GM19467 (cell line): ENCODE data around the gene PPP1R14D.

Source experiments
- ATAC-seq: cut with Tn5 transposase; IDR thresholded peaks from one replicate; pipeline ENCODE4 v1.9.1; 2021; ENCODE audit warnings: mild to moderate bottlenecking, moderate library complexity; ENCODE audit not compliant: unreplicated experiment

PPP1R14D gene

DNA sequence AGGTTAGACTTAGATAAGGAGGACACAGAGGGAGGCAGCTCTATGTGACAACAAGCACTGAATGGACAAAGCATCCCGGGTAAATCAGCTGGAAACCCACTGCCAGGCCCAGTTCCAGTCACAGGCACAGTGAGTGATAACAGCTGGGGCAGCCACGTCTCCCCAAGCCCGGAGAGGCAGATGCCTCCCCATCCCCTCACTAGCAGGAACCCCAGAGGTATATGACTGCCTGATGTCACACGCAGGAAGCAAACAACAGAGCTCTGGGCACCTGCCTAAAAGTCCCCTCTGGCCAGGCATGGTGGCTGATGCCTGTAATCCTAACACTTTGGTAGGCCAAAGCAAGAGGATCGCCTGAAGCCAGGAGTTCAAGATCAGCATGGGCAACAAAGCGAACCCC is 40.5 kb downstream of the PPP1R14D start:
- ATAC-seq: no peak

DNA sequence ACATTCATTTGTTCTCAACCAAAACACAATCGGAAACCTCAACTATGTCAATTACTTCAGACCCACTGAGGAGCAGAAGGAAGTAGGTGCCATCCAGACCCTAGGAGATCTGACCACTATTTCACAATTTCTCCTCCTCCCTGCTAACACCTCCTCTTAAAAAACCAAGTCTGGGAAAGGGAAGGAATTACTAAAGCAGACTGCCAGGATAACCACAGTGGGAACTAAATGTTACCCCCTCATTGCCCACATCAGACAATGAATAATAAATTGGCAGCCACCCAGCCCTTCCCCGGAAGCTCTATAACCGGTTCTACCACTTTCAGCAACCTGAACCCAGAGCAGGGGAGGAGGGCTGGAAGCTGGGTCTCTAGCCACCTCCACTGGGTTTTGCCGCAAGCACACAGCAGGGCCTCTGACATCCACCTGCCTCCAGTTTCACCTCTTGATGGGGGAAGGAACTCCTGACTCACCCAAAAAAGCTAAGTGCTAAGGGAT is 41.1 kb downstream of the PPP1R14D start:
- no peak for ATAC-seq

DNA sequence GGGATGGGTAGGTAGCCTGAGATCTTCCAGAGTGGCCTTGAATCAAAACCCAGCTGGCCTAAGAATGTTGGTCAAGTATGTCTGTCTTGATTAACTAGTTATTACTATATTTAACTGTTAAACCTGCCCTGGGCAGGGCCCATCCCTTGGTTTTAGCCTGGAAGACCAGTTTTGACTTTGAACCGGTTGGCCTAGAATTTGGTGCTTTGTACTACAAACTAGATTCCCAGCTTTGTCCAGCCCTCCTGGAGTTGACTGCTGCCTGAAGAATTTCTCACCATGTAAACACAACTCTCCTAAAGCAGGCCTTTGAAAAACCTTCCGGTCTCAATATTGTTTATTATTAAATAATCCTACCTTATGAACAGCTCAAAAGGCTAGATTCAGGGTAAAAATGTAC is 42.7 kb downstream of the PPP1R14D start:
- no peak for ATAC-seq

DNA sequence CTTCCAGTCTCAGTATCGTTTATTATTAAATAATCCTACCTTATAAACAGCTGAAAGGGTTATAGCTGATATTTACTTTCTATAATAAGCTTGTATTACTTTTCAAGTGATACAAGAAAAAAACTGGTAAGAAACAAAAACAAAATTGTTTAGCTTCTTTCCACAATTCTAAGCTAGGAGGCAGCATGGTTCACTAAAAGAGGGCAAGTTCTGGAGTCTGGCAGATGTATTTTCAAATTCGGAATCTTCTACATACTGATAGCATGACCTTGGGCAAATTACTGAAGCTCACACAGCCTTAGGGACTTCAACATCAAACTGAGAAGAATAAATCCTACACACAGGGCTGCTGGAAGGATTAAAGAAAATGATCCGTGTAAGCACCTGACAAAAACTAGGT is 43.3 kb downstream of the PPP1R14D start:
- no peak for ATAC-seq

DNA sequence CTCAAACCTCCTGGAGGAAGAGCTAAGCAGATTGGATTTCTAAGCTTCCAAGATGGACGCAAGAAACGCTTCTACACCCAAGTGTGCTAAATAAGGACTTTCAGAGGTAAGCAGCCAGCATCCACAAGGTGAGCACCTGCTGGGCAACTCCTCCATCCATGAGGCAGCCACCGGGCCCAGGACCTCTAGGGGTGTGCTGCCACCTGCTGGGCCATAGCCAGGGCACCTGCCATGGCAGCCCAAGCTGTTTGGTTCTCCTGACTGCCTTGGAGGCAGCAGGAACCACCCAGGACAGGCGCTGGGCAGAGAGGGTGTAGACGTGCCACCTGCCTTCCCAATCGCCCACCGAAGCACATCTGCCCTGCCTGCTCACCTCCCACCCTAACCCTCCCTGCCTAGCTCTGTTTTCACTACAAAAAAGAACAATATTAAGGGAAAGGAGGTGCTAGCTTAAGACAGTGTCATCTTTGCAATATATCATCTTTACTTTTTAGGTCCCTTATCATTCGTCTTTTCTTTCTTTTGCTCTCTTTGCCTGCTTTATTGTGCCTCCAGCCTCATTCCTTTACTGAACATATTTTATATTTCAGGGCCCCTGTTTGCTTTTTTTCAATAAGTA is 45.8 kb downstream of the PPP1R14D start:
- peak; percentile 81 for ATAC-seq

DNA sequence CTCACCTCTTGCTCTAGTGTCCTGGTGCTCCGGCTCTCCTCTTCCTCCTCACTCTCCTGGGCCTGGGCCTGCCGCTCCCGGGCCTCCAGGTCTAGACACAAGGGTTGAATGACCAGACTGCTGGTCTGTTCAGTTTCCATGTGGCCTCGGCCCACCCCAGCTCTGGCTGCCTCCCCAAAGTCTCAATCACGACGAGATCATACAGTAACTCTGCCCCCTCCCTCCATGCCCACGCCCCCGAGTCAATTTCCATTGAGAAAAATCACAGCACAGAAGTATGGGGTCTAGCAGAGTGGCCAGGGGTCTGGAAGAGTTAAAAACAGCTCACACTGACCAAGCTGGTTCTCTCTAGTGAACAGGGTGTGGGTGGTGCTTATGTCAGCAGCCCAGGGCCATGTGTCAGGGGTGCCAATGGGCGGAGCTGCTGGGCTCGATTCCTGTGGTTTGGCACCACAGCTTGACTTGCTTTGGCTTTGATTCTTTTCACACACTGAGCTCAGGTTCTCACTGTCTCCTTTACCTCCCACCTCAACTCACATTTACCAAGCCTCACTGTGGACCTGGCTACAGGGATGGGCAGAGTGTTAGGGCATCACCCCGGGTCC is 51.9 kb downstream of the PPP1R14D start:
- no peak for ATAC-seq

DNA sequence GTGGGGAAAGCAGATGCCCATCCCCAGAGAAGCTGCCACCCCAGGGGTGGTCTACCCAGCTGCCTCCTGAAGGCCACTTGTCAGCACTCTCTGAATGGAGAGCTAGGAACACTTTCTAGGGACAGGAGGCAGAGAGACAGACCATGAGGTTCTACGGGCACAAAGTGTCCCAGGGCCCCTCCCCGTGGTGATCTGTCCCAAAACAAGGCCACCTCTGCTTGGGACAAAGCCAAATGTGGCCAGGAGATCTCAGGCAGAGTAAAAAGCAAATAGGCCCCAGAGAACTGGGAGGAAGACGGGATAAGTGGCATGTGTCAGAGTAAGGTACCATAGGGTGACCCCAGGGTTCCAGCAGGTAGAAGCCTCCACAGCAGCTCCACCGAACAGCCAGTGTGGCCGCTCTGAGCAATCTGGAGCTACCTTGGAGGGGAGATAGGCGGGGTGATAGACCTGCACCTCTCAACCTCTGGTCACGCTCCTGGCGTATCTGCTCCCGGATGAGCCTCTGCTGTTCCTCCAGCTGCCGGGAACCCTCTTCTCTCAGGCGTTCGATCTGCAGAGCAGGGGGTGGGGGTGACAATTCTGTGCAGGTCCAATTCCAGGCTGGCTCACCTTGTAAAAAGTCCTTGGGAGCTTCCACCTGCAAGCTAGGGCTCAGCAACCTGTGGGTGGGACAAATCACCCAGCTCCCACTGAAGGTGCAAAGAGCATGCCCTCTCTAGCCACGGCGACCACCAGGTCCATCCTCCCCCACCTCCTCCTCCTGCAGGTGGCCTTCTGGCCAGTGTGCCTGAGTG is 52.6 kb downstream of the PPP1R14D start:
- ATAC-seq: no peak

DNA sequence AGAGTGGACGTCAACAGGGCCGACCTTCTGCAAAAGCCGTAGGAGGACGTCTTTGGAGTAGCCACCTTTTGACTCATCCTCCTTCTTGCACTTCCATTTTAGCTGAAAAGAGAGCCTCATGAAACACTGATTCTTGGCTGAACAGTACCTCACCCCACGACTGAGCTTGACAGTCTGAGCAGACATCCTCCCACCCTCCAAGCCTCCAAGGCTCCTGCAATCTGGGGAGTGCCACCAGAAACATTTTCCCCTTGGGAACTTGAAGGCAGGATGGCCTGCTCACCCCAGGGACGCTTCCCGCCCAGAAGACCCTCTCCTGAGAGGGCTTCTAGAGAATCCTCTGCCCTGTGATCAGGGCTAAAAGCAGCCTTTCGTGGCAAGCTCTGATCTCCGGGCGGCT is 53.5 kb downstream of the PPP1R14D start:
- ATAC-seq: no peak

DNA sequence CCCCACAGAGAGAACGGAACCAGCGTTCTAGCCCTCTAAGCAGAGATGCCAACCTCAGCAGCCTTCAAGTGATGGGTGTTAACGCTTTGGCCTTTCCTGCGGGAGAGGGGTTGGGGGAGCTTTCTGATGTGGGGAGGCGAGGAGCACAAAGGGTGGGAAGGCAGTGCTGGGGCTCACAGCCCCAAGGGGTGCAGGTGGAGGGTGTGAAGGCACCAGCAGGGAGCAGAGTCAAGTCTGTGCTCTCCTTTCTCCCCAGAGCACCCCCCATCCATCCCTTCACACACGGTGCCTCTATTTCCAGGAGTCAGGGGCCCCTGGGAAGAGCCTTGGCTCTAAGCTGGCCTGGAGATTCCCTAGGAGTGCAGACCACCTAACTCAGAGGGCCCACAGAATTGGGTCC is 54.6 kb downstream of the PPP1R14D start:
- ATAC-seq: no peak

DNA sequence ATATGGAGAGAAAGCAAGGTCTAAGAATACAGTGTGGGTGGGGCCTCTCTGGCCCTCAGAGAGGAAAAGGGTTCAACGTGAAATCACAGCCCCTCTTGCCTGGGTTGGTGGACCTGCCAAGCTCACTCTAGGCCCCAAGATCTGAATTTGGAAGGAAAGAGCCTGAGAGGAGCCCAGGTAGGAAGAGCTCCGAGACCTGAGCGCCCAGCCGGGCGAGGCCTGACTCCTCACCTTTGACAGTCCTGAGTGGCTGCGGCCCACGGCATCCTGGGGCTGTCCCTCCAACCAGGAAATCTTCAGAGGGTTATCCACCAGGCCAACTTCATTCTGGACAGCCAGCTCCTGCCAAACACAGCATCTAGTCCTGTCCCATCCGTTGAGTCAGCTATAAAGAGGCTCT is 55.0 kb downstream of the PPP1R14D start:
- ATAC-seq: no peak

DNA sequence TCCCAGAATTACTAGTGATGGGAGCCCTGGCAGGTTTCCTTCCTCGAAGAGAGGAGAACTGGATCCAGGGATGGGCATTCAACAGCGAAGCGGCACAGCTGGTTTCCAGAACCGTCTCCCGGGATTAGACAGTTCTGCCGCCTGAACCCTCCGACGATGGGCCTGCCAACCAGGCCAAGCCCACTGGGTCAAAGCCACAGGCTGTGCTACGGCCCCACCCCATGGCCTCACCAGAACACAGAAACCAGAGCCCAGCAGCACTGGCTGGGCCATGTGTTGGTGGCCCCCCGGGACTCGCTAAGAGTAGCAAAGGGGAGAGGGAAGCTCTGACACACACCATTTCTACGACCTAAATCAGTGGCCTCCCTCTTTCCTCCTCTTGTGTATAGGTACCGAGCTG is 56.5 kb downstream of the PPP1R14D start:
- no peak for ATAC-seq

DNA sequence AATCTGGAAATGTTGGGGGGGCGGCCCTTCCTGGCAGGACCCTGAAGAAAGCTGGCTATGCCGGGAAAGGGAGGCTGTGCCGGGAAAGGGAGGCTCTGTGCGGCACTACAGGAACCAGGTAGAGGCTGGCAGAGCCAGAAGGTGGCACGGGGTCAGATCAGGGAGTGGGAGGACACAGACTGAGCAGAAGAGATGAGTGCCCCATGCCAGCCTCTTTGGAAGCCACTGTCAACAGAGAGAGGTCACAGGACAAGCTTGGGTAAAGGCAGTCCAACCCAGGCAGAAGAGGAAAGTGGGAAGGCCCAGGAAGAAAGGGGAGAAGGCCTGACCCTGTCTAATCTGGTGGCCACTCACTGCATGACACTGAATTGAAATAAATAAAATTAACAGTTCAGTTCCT is 57.3 kb downstream of the PPP1R14D start:
- no peak for ATAC-seq

DNA sequence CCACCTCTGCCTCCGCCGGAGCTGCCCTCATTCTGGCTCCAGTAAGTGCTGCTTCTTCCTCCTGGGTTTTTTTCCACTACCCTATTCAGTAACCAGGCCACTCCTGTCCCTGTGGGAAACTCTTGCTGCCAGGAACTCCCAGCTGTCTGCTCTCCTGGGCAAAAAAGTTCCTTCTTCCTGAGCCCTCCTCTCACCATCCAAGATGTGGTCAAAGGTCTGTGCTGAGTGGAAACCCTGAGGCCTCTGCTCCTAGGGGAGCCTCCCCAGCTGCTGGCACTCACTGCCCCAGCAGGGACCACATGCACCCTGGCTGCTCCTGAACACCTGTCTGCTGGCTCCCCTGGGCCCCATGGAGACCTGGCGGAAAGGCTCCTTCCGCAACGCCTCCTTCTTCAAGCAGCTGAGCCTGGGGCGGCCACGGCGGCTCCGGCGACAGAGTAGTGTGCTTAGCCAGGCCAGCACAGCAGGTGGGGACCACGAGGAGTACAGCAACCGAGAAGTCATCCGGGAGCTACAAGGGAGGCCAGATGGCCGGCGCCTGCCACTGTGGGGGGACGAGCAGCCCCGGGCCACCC is 58.3 kb downstream of the PPP1R14D start:
- no peak for ATAC-seq

DNA sequence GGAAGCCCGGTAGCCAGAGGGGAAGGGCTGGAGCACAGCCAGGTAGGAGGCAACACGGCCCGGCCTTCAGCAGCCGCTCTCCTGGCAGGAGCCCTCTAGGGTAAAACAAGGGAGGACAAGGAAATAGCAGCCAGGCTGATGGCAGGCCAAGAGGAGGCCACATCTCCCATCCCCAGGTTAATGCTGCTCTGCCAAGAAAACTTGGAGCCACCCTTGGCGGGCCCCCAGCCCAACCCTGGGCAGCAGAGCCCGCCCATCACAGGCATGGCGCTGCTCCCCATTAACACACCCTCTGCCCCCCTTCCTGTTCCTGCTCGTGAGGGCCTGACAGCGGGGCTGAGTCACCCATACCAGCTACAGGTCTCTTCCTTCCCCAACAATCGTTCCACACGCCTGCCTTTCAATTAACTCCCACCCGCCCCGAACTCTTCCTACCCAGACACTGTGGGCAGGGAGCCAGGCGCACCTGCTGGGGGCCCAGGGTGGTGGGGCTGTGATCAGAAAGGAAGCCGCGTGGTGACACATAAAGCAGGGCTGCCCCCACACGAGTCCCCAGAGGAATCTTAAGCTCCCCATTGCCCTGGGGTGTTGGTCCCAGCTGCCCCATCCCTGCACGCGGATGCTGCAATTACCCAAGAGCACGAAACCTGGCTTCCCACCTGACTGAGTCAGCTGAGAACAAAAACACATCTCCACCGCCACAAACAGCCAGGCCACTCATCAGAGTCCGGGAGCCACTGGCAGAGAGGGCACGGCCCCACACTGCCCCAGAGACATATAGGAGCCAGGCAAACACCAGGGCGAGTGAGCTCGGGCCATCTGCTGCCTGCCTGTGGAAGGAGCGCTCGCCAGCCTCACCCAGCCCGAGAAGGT is 59.0 kb downstream of the PPP1R14D start, which contains the start of gene C15orf62:
C15orf62 (plus strand) TSS at position 707 of the 873 bp plus-strand sequence. CDS start 516 bp downstream, outside the sequence.
- peak; percentile 41 for ATAC-seq

DNA sequence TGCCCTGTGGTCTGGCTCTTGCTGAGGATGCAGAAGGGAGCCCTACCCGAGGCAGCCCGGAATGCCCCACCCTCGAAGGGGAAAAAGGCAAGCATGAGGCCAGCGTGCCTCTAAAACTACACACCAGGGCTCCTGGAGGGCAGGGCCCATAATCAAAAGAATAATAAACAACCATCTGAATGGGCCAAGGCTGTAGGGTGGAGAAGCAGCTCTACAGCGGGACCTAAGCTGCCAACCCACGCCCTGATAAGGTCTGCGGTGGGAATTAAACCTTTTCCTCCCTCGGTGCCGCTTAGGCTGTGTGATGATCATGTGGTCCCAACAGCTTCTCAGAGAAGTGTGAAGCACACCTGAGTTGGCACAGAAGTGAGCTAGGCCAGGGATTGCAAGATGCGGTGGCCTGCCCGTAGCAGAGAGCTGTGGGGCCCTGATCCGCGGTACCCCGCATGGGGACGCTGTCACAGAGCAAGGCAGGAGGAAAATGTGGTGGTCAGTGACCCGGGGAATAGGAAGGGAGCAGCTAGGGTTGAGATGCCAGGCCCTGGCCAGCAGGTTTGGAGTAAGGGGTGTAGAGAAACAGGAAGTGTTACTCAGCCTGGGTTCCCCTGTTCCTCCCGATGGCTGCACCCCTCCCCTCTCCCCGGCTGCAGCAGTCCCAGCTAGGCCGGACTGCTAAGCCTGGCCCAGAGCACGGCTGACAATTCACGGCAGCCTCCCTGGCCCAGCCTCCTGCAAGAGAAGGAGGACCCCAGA is 59.8 kb downstream of the PPP1R14D start:
- no peak for ATAC-seq

DNA sequence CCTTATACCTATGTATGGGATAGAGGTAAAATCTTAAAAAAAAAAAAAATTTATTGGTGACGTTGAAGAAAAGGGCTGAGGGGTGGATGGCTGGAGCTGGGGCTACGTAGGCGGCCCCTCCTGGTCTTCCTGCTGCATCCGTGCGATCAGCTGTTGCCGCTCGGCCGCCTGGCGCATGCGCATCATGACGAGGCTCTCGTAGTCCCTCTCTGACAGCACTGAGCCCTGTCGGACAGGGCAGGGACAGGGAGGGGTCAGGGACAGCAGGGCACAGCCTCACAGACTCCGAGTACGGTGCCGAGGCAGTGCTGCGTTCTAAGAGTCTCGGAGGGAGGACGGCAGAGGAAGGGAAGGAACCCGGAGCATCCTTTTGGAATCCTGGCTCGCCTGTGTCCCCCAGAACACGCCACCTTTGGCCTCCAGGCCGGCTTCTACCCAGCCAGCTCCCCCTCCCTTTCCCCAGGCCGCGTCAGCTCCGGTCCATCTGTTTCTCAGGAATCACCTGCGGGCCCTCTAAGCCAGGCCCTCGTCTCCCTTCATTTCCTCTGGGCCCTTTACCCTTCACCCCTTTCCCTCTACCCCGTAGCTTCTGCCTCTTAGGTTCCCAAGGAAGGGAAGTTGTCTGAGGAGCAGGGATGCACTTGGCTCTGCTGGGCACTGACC is 60.5 kb downstream of the PPP1R14D start:
- ATAC-seq: no peak

DNA sequence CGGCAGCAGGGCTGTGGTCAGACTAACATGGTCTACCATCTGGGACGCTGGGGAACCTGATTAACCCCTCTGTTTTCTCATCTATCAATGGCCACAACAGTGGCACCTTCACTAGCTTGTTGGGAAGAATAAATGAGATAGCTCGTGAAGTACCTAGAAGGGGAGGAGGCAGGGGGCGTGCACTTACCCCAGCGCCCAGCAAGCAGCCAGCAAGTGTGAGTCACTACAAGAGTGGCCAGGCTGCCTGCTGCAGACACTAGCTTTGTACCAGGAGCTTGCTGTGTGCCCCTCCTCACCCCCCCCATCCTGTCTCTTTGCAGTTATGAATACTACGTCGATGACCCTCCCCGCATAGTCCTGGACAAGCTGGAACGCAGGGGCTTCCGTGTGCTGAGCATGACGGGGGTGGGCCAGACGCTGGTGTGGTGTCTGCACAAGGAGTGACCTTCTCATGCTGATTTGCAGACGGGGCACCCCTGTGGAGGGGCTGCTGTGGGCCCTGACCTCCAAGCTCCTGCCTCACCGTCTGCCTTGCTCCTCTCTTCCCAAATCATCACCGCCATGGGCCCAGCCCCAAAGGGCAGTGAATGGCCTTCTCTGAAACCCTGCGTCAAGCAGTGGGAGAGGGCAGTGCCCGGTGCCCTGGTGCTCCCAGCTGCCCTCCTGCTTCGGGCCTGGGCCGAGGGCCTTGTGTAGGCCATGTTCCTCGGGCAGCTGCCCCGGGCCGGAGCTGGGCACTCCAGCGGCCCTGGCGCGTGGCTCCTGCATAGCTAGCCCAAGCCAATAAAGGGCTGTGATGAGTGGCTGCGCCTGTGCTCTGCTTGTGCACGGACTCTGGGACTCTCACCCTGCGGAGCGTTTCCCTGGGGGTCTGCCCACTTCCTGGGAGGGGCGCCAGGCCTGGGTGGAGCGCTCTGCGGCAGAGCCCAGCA is 61.3 kb downstream of the PPP1R14D start:
- ATAC-seq: no peak

DNA sequence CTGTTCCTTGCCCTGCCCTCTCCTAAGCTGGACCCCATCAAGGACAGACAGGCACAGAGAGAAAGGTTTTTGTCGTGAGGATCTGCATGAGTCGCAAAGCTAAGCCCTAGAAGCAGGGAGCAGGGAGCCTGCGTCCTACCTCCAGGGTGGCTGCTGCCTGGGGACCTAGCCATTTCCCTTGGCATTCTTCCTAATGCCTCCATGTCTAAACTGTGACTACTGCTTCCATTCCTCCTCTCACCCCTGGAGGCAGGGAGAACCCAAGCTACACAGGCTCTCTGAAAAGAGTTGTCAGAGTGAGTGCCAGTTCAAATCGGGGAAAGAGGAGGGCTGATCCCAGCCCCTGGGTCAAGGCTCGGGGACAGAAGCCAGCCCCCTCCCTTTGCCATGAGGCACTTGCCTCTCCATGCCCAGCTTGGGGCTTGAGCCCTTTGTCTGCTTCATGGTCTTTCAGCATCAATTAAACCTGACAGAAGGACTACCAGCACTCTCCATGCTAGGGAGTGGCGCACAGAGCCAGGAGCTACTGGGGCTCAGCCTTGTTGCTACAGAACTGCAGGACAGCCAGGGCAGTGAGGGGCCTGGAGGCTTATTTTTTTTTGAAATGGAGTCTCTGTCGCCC is 62.2 kb downstream of the PPP1R14D start:
- no peak for ATAC-seq
